ENCODE results near the gene OR5K3.
"Not testable (repeated sequence)": the region's sequence is repeated elsewhere in the genome, so short reads cannot be mapped to it uniquely, and the experiment has no call there.

OR5K3 gene, protein sequence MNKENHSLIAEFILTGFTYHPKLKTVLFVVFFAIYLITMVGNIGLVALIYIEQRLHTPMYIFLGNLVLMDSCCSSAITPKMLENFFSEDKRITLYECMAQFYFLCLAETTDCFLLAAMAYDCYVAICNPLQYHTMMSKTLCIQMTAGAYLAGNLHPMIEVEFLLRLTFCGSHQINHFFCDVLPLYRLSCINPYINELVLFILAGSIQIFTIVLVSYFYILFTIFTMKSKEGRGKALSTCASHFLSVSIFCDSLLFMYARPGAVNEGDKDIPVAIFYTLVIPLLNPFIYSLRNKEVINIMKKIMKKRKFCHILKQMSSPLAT

DNA sequence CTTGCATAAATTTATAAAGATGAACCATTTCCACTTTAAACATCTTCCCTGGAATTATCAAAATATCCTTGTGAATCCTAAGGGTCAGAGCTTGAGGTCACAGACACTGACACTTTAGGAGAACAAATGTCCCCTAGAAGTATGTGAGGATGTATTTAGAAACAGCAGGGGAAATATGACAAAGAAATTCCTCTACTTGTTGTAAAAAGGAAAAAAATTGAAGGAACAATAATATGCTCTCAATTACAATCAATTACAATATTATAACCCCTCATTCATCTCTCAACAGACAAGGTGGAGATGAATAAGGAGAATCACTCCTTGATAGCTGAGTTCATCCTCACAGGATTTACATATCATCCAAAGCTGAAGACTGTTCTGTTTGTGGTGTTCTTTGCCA, at the start of gene OR5K3:
Gene OR5K3 (plus strand): TSS at position 301 of the 400 bp plus-strand sequence. CDS start 0 bp downstream, at position 301.
- DNase-seq (ENCODE audit: low read depth) = no peak

DNA sequence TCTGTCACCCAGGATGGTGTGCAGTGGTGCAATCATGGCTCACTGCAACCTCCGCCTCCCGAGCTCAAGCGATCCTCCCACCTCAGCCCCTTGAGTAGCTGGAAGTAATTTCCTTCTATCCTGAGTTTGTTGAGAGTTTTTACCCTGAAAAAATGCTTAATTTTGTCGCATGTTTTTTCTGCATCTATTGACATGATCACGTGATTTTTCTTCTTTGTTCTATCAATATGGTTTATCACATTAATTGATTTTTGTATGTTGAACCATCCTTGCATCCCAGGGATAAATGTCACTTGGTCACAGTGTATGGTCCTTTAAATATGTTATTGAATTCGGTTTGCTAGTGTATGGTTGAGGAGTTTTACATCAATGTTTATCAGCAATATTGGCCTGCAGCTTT, 48.7 kb upstream of the OR5K3 start:
- DNase-seq (ENCODE audit: low read depth) = no peak

DNA sequence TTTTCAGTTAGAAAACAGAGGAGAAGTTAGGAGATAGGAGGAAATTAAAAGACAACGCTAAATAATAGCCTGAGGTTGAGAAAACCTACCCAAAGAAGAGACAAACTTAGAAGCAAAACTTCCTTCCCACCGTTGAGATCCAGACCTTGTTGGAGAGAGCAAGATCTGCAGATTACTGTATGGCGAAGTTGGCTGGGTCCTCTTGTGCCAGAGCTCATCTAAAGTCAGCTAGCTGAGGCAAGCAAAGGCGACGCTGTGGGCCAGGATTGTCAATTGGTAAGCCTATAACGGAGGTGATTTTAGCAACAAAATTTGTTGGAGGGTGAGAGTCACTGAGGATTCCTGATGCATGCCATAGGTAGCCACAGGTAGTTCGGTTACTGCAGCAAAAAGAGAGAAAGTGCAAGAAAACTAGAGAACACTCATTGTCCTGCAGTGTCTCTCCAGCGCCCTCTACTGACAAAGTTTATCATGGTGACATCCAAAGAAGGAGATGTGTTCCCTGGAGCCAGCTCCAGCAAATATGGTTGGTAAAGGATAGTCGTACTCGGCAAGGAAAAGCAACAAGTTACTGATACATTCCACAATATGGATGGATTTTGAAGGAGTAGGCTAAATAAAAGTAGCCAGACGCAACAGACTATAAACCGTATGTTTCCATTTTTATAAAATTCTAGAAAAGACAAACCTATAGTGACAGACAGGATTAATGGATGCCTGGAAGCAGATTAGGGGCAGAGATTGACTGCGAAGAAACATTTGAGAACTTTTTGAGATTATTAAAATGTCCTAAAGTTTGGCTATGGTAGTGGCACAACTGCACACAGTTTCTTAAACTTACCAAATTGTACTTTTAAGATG, 46.6 kb upstream of the OR5K3 start:
- peak; percentile 34 for DNase-seq (ENCODE audit: low read depth)

DNA sequence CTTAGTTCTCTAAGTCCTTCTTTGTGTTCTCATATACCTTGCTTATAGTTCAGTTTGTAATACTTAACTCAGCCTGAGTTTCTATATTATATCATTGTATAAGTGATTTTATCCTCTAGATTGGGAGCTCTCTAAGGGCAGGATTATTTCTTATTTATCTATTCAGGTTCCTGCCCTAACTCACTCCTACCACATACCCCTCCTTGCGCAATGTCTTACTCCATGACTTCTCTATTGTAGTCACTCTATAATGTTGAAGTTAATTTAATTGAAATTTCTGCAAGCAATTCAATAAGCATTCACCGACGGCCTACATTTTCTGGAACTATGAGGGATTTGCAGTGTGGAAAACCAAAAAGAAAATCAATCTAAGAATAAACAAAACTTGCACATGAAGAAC, 40.4 kb upstream of the OR5K3 start:
- DNase-seq (ENCODE audit: low read depth) = no peak

DNA sequence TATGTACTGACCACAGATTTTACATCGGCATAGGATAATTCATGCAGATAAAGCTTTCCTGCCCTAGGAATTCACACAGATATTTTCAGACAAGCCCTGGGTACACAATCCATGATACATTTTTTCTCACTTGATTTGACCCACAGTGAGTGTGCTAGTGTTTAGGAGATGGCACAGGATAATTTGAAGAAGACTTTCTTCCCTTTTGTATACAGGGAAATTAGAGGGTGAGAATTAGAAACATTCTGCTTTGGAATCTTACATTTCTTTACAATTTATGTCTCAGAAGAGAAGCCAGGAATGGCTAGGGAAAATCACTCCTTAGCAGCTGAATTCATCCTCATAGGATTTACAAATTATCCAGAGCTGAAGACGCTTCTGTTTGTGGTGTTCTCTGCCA, 36.9 kb upstream of the OR5K3 start, which contains the start of gene OR5K4:
Gene OR5K4 (plus strand): TSS at position 301 of the 400 bp plus-strand sequence. CDS start 0 bp downstream, at position 301.
- DNase-seq (ENCODE audit: low read depth) = no peak

DNA sequence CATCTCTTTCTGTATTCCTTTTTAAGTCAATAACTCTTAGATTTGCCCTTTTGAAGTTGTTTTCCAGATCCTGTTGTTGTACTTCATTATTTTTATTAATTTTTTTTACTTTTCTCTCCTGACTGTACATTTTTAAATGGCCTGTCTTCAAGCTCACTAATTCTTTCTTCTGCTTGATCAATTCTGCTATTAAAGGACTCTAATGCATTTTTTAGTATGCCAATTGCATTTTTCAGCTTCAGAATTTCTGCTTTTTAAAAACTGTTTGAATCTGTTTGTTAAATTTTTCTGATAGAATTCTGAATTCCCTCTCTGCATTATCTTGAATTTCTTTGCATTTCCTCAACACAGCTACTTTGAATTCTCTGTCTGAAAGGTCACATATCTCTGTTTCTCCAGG, 31.2 kb upstream of the OR5K3 start:
- DNase-seq (ENCODE audit: low read depth) = no peak

DNA sequence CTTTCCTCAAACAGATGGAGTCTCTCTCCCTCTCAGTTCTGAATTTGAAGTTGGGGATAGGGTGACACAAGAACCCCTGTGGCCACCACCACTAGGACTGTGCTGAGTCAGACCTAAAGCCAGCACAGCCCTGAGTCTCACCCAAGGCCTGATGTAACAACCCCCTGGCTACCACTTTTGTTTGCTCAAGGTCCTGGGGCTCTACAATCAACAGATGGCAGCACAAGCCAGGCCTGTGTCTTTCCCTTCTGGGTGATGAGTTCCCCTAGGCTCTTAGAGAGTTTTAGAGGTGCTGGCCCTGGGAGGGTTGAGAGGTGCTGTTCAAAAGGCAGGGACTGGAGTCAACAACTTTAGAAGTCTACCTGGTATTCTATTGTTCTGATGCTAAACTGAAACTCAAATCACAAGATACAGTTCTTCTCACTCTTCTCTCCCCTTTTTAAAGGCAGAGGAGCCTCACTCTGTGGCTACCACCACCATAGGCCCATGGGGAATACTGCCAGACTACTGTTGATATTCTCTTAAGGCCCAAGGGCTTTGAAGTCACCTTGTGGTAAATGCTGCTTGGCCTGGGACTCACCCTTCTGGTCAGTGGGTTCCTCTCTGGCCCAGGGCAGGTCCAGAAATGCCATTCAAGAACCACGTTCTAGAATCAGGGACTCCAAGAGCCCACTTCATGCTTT, 30.3 kb upstream of the OR5K3 start:
- peak; percentile 11 for DNase-seq (ENCODE audit: low read depth)

DNA sequence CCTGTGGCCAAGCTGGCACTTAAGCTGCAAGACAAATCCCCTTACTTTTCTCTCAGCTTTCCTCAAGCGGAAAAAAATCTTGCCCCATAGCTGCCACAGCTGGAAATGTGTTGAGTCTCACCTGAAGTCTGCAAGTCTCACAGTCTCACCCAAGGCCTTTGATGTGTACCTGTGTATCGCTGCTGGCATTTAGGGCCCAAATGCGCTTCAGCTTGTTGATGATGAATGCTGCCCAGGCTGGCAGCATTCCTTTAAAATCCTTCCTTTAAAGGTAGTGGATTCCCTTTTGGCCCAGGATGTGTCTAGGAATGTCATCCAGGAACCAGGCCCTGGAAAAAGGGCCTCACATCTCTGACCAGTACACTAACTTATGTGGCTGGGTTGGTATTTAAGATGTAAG, 29.8 kb upstream of the OR5K3 start:
- DNase-seq (ENCODE audit: low read depth) = no peak

DNA sequence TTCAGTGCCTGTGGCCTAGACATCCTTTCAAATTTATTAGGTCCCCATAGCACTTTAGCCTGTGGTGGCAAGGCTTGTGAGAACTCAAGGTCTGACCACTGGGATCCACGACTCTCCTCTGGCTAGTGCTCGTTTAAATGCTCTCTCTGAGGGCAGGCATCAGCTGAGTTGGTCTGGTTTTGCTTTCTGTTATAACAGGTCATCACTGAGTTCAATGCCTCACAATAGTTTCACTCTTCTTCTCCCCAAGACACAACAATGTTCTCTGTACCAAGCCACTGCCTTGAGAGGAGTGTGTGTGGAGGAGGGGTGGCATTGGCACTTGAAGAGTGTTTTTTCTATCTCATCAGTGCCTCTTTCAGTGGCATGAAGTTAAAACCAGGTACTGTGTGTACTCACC, 29.2 kb upstream of the OR5K3 start:
- no peak for DNase-seq (ENCODE audit: low read depth)

DNA sequence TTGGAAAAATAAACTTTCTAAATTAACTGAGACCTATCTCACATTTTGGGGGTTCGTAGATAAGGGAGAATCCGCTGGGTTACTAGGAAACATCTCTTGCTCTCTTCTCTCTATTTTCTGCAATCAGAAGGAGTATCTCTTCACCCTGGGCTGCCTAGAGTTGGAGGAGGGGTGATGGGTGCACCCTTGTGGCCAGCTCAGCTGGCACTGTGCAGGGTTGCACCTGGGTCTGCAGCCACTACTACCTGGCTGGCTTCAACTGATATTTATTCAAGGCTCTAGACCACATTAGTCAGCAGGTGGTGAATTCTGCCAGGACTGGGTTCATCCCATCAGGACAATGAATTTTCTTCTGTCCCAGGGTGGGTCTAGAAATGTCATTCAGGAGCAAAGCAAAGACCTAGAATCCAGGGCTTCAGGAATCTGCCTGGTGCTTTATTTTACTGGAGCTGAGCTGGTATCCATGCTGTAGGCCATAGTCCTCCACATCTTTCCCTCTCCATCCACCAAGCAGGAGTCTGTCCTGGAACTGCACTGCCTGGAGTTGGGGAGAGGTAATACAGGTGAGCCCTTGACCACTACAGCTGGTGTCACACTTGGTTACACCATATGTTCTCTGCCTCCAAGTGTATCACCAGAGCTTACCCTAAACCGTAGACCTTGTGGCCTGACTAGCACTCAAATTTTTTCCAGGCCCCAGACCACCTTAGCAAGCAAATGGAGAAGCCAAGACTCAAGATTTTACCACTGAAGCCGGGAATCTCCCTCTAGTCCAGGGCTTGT, 22.8 kb upstream of the OR5K3 start:
- DNase-seq (ENCODE audit: low read depth) = no peak

DNA sequence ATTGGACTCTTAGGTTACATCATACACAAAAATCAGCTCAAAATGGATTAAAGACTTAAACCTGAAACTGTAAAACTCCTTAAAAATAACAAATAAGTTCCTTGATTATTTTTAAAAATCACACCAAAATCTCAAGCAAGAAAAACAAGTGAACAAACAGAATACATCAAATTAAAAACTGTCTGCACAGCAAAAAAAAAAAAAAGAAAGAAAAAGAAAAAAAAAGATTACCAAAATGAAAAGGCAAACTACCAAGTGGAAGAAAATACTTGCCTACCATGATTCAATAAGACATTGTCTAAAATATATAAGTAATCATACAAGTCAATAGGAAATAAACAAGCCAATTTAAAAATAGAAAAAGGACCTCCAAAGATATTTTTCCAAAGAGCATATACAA, 19.3 kb upstream of the OR5K3 start:
- DNase-seq (ENCODE audit: low read depth) = no peak

DNA sequence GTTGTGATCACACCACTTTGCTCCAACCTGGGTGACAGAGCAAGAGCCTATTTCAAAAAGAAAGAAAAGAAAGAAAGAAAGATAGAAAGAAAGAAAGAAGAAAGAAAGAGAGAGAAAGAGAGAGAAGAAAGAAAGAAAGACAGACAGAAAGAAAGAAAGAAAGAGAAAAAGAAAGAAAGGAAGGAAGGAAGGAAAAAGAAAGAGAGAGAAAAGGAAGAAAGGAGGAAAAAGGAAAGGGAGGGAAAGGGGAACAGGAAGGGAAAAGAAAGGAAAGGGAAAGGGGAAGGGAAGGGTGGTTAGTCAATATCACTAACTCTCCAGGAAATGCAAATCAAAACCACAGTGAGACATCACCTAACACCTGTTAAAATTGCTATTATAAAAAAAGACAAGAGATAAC, 18.6 kb upstream of the OR5K3 start:
- no peak for DNase-seq (ENCODE audit: low read depth)

DNA sequence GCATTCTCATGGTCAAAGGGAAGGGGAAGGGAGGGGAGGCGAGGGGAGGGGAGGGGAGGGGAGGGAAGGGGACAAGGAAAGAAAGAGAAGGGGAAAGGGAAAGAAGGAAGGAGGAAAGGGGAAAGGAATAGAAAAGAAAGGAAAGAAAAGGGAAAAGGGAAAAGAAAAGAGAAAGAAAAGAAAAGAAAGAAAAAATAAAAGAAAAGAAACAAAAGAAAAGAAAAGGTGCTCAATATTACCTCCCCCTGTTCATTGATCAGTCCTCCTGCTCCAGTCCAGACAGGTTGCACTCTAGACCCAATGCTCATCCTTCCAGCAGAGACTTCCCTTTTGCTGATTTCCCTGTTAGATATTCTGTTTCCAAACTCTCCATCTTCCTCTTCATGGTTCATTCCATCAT, 18.0 kb upstream of the OR5K3 start:
- no peak for DNase-seq (ENCODE audit: low read depth)

DNA sequence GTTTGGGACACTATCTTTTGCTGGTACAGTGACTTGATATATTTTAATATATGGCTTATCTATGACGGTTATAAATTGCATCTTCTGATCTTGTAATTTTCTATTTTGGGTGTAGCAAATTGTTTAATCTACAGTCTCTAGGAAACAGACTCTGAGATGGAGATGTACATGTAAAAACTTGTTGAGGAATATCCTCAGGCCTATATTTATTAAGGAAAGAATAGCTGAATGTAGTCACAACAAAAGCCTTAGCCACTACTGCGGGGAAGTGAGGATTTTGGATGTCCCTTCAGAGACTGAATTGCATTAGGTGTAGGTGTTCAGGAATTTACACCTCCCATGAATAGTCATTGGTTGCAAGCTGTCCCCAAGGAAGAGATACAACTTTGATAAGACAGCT, 13.8 kb upstream of the OR5K3 start:
- no peak for DNase-seq (ENCODE audit: low read depth)

DNA sequence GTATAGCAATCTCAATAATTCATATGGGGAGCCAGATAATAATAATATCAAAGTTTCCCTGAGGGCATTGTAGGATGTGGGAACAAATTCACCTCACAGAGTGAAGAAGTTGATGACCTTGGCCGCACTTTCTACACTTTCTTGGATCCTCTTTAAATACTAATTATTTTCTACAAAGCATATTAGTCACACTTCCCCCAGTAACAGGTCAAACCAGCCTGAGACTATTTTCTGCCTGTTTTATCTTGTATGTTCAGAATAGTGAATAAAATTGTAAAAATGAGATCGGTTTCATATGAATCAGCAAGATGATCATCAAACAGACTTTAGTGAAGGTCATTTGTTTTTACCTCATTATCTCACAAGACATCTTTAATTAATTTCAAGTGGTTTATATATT, 2.3 kb upstream of the OR5K3 start:
- DNase-seq (ENCODE audit: low read depth) = no peak

DNA sequence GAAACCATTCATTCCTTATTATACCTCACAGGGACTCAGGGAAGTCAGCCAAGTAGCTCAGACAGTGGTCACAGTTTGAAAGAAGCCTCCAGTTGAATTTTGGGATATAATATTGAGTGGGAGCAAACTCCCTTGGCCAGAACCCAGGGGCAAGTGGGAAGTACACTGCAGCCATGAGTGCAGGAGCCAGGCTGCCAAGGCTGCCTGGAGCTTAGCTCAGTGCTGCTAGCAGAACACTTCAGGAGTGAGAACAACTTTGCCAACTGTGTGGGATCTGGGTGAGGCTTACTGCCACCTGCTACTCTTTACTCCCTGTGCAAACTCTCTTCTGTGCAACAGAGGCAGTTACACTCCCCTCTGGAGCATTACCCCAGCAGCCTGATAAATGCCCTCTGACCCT, 4.6 kb downstream of the OR5K3 start:
- no peak for DNase-seq (ENCODE audit: low read depth)

DNA sequence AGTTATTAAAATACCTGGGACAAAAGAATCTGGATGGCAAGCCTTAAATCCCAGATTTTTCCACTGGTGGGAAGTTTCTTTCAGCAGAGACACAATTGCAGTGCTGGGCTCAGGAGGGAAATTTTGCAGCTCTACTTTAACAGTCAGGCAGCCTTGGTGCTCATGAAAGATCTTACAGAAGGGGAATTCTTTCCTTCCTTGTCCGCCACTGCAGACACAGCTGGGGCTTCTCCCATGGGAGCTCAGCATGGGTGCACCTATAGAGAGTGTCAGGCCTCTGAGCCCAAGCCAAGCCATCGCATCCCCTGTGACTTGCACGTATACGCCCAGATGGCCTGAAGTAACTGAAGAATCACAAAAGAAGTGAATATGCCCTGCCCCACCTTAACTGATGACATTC, 6.0 kb downstream of the OR5K3 start:
- DNase-seq (ENCODE audit: low read depth) = not testable (repeated sequence)

DNA sequence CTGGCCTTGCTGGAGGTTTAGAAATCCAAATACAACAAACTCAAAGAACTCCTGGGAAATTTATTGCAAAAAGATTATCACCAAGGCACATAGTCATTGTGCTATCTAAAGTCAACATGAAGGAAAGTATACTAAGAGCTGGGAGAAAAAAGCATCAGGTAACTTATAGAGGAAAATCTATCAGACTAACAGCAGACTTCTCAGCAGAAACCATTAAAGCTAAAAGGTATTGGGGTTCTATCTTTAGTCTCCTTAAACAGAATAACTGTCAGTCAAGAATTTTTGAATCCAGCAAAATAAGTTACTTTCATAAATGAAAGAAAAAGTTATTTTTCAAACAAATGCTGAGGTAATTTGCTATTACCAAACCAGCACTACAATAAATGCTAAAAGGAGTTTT, 8.0 kb downstream of the OR5K3 start:
- DNase-seq (ENCODE audit: low read depth) = no peak

DNA sequence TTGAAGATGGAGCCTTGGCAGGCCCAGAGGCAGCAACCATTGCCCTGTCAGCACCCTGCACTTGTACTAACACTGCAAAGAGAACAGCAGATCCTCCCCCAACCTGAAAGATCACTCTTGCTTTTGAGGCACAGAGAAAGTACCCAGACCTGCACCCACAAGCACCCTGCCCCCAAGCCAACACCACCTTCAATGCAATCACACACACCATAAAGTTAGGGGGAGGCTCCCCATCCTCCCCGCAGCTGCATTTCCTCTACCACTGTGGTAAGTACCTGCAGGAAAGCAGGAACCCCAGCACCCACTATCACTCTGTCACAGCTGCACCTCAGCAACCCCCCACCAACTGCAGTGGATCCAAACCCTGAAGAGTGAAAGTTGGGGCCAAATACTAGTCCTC, 12.0 kb downstream of the OR5K3 start:
- no peak for DNase-seq (ENCODE audit: low read depth)

DNA sequence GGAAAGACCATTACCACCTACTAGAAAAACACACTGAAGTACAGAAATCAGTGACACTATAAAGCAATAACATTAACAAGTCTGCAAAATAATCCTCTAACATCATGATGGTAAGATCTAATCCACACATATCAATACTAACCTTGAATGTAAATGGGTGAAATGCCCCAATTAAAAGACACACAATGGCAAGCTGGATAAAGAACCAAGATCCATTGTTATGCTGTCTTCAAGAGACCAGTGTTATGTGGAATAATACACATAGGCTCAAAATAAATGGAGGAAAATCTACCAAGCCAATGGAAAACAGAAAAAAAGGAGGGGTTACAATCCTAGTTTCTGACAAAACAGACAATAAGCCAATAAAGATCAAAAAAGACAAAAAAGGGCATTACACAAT, 13.5 kb downstream of the OR5K3 start:
- no peak for DNase-seq (ENCODE audit: low read depth)

DNA sequence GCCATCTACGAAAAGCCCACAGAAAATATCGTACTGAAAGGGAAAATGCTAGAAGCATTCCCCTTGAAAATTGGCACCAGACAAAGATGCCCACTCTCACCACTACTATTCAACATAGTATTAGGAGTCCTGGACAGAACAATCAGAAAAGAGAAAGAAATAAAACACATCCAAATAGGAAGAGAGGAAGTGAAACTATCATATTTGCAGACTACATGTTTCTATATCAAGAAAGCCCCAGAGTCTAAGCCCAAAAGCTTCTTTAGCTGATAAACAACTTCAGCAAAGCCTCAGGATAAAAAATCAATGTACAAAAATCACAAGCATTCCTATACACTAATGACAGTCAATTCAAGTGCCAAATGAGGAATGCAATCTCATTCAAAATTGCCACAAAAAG, 15.6 kb downstream of the OR5K3 start:
- no peak for DNase-seq (ENCODE audit: low read depth)

DNA sequence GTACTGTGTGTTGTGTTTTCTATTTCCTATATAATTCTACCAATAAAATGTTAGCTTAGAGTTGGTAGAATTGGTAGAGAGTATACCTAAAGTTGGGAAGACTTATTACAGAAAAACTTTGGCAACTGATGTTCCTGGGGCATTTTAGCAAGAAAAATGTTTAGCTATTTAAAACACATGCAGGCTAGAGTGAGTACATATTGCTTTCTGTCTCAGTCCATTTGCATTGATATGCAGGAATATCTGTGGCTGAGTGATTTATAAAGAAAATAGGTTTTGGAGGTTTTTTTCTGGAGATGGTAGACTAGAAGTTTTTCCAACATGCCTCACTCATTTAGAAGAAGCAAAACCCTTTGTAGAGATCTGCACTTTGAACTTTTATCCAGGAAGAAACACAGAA, 42.1 kb downstream of the OR5K3 start:
- no peak for DNase-seq (ENCODE audit: low read depth)
